B cell (primary cell): ENCODE results near the gene GPC3. TPM values are rescaled to one million over a fixed set of nuclear protein-coding genes. Genes with fewer than 3 reads are reported as not detected.

ENCODE experiments used
- ATAC-seq: fragments of 200-7000 bp; cut with Tn5 transposase; one replicate; pipeline ENCODE4 v1.10.0; 2021; ENCODE audit warnings: low read depth, mild to moderate bottlenecking, moderate number of reproducible peaks, moderate library complexity
- CTCF ChIA-PET: fragments of 350-600 bp; sonication (Branson Sonifier 250); formaldehyde crosslinking; loops from one replicate; lab custom pipeline; 2021; ENCODE audit warnings: antibody characterized with exemption, inconsistent platforms; lab: Charles Lee
- POLR2A ChIA-PET: fragments of 350-600 bp; sonication (Branson Sonifier 250); formaldehyde crosslinking; loops from one replicate; lab custom pipeline; 2021; ENCODE audit warnings: antibody characterized with exemption; lab: Charles Lee
- DNase-seq: peaks from one replicate; pipeline ENCODE4 v3.0.0; 2013
- H2AFZ ChIP-seq: 2 replicates; pipeline ENCODE4 v1.6.1; 2012; ENCODE audit warnings: mild to moderate bottlenecking, low read depth, low read length; ENCODE audit not compliant: insufficient read depth, poor library complexity, severe bottlenecking
- H3K27ac ChIP-seq, 2 donors: 1 replicate in 1 of 2; 2 replicates in 1 of 2; pipeline ENCODE4 v1.5.1; 2012 to 2013; ENCODE audit warnings: low read length in 2 of 2, mild to moderate bottlenecking in 2 of 2, moderate library complexity in 1 of 2
- H3K27me3 ChIP-seq, 4 experiments: fragments of 200-600 bp in 1 of 4; sonication (generic) in 1 of 4; replicated peaks in 1 of 4; 1 replicate in 2 of 4; 2 replicates in 2 of 4; pipeline versions ENCODE4 v1.6.1 to v1.7.0; 2013 to 2016; ENCODE audit warnings: low read length in 3 of 4, mild to moderate bottlenecking in 2 of 4, mixed read lengths in 1 of 4, moderate library complexity in 1 of 4; ENCODE audit not compliant: insufficient read depth in 4 of 4, control insufficient read depth in 3 of 4; ENCODE audit errors: control extremely low read depth in 1 of 4
- H3K36me3 ChIP-seq, 2 experiments: replicated peaks in 1 of 2; 1 replicate in 1 of 2; 2 replicates in 1 of 2; pipeline versions ENCODE4 v1.6.1 to v1.7.1; 2013; ENCODE audit warnings: low read length in 1 of 2; ENCODE audit not compliant: insufficient read depth in 2 of 2, control insufficient read depth in 1 of 2; ENCODE audit errors: control extremely low read depth in 1 of 2, extremely low read depth in 1 of 2
- H3K4me1 ChIP-seq, 2 donors: fragments of 200-600 bp in 1 of 2; sonication (generic) in 1 of 2; 1 replicate in 1 of 2; 2 replicates in 1 of 2; pipeline versions ENCODE4 v1.5.1 to v1.6.1; 2013 to 2017; ENCODE audit warnings: low read length in 2 of 2; ENCODE audit not compliant: control insufficient read depth in 2 of 2, insufficient read depth in 2 of 2
- H3K4me2 ChIP-seq: replicated peaks from 2 replicates; pipeline ENCODE3; 2012; ENCODE audit warnings: mild to moderate bottlenecking, low read depth, low read length; ENCODE audit not compliant: poor library complexity, severe bottlenecking
- H3K4me3 ChIP-seq, 5 experiments: fragments of 200-600 bp in 1 of 5; sonication (generic) in 1 of 5; 1 replicate in 3 of 5; 2 replicates in 2 of 5; pipeline versions ENCODE4 v1.5.1 to v1.7.0; 2011 to 2016; ENCODE audit warnings: low read length in 4 of 5, mild to moderate bottlenecking in 4 of 5, low read depth in 2 of 5, control low read depth in 1 of 5, moderate library complexity in 1 of 5; ENCODE audit not compliant: insufficient read depth in 1 of 5; ENCODE audit errors: control extremely low read depth in 1 of 5, extremely low read depth in 1 of 5
- H3K79me2 ChIP-seq: fragments of 200-600 bp; sonication (generic); one replicate; pipeline ENCODE4 v1.6.0; 2016; ENCODE audit warnings: low read length; ENCODE audit not compliant: control insufficient read depth, insufficient read depth
- H3K9ac ChIP-seq: fragments of 200-600 bp; sonication (generic); 2 replicates; pipeline ENCODE4 v1.6.1; 2017; ENCODE audit warnings: mild to moderate bottlenecking, low read length, moderate library complexity
- H3K9me3 ChIP-seq, 3 donors: one replicate each; pipeline versions ENCODE4 v1.6.1 to v1.7.1; 2013; ENCODE audit warnings: low read length in 2 of 3; ENCODE audit not compliant: control insufficient read depth in 2 of 3, insufficient read depth in 1 of 3; ENCODE audit errors: control extremely low read depth in 1 of 3
- H4K20me1 ChIP-seq: 2 replicates; pipeline ENCODE4 v1.6.0; 2012; ENCODE audit warnings: mild to moderate bottlenecking, low read length; ENCODE audit not compliant: insufficient read depth, control insufficient read depth, poor library complexity, severe bottlenecking
- H3K27ac Mint-ChIP-seq: one replicate; pipeline ENCODE4 v1.8.0; 2021; ENCODE audit warnings: mixed read lengths
- H3K27me3 Mint-ChIP-seq: one replicate; pipeline ENCODE4 v1.8.0; 2021; ENCODE audit warnings: mixed read lengths
- H3K4me1 Mint-ChIP-seq: one replicate; pipeline ENCODE4 v1.8.0; 2021; ENCODE audit warnings: mixed read lengths
- H3K4me3 Mint-ChIP-seq: one replicate; pipeline ENCODE4 v1.8.0; 2021; ENCODE audit warnings: mixed read lengths
- H3K9me3 Mint-ChIP-seq: one replicate; pipeline ENCODE4 v1.8.0; 2022; ENCODE audit warnings: mixed read lengths; ENCODE audit not compliant: insufficient read depth
- EZH2 ChIP-seq: IDR thresholded peaks from 2 replicates; pipeline ENCODE4 v1.6.1; 2012; ENCODE audit warnings: borderline replicate concordance, low read depth, mild to moderate bottlenecking, moderate library complexity, low read length; ENCODE audit not compliant: insufficient read depth, poor library complexity, severe bottlenecking
- WGBS: methylation state at CpG from one replicate; pipeline ENCODE4 v1.1.5; 2013; ENCODE audit warnings: missing lambda C conversion rate; ENCODE audit not compliant: insufficient coverage; 5-methylcytosine and 5-hydroxymethylcytosine counted together
- intact Hi-C: fragments of 100-400 bp; cut with micrococcal nuclease; formaldehyde crosslinking; loops from one replicate; pipeline ENCODE4 v1.10.0; 2022
- polyA plus RNA-seq: library from polyadenylated mRNA; depleted of rRNA; stranded (reverse); fragments of >200 nt; gene quantifications from 2 replicates; pipeline ENCODE4 v1.2.3, GENCODE V29; 2012
- total RNA-seq, 2 donors: library from RNA; stranded (reverse); fragments of 120-200 nt in 1 of 2; gene quantifications; 1 replicate in 1 of 2; 2 replicates in 1 of 2; pipeline versions ENCODE4 v1.2.3 to v1.2.4, GENCODE V29; 2013 to 2022
- TF ChIP-seq, protein P1 (sequence below): fragments of 200-600 bp; IDR thresholded peaks from one replicate; pipeline ENCODE4 v1.8.0; 2022; ENCODE audit warnings: antibody characterized with exemption, mild to moderate bottlenecking

Gene GPC3
- total and polyA plus RNA-seq, 2 donors (not counting 1 experiment from before 2014, with no cell fraction given): not detected

DNA sequence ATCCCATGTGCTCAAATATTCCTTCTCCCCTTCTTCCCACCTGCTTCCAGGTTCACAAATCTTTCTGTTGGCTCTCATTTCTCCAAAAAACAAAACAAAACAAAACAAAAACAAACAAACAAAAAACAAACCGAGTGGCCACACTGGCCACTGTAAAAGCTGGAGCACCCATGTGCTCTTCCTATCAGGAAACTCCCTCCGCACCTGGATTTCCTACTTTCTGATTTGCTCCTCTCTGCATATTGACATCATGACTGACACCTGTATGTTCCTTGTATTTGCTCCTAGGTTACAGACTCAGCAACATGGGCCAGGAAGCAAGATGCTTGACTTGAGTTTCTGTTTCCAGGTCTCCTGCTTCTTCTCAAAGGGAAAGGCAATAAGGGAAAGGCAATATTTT is 258.8 kb downstream of the GPC3 start:
- ChIA-PET POLR2A (no interaction called here), CTCF (interaction anchor here (0.6 kb wide), 1 partner anchor 417 kb away, joined by 3 read pairs; no protein-coding TSS in a partner anchor)
- no peak for TF ChIP-seq EZH2
- TF ChIP-seq, protein P1, sequence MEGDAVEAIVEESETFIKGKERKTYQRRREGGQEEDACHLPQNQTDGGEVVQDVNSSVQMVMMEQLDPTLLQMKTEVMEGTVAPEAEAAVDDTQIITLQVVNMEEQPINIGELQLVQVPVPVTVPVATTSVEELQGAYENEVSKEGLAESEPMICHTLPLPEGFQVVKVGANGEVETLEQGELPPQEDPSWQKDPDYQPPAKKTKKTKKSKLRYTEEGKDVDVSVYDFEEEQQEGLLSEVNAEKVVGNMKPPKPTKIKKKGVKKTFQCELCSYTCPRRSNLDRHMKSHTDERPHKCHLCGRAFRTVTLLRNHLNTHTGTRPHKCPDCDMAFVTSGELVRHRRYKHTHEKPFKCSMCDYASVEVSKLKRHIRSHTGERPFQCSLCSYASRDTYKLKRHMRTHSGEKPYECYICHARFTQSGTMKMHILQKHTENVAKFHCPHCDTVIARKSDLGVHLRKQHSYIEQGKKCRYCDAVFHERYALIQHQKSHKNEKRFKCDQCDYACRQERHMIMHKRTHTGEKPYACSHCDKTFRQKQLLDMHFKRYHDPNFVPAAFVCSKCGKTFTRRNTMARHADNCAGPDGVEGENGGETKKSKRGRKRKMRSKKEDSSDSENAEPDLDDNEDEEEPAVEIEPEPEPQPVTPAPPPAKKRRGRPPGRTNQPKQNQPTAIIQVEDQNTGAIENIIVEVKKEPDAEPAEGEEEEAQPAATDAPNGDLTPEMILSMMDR: no peak
- H3K4me3 Mint-ChIP-seq: no peak overlapping the region
- H3K9me3 Mint-ChIP-seq: no peaks in the 10 kb centered on the region
- DNase-seq (no peak), ATAC-seq (no peak)
- no peaks in the 10 kb centered on the region for H4K20me1 ChIP-seq
- no peak overlapping the region for H3K27ac ChIP-seq
- H3K9ac ChIP-seq: no peak overlapping the region
- intact Hi-C loops: no loop called here
- 88% methylated on average over 2 of the region's 2 CpGs for WGBS
- H3K36me3 ChIP-seq: no peaks in the 10 kb centered on the region
- H3K4me1 Mint-ChIP-seq: no peaks in the 10 kb centered on the region
- H3K9me3 ChIP-seq: no peaks in the 10 kb centered on the region
- no peak overlapping the region for H3K4me2 ChIP-seq
- H3K4me1 ChIP-seq: no peaks in the 10 kb centered on the region
- no peak overlapping the region for H2AFZ ChIP-seq
- H3K79me2 ChIP-seq: no peaks in the 10 kb centered on the region
- no peak overlapping the region for H3K4me3 ChIP-seq
- peaks cover 0 to 2% (median 0%) of the 10 kb centered on the region in 4 experiments for H3K27me3 ChIP-seq
- H3K27ac Mint-ChIP-seq: no peak overlapping the region
- peaks cover 3% of the 10 kb centered on the region for H3K27me3 Mint-ChIP-seq

DNA sequence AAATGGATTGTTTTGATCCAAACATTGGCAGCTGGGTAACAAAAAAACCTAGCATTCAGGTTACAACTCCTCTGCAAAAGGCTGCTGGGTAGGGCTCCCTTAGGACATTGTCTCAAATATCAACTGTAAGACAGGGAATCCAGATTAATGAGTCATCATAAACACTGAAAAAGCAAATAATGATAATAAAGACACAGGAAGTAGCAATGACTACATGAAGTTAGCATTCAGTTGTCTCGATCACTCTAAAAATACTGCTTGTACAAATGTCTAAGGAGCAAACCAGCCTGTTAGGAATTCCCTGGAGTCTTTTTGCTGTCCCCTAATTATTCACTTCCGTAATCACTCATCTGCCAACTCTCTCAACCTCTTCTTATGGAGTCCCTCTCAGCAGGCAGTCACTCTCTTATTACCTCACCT is 259.2 kb downstream of the GPC3 start:
- no peak overlapping the region for H3K27ac Mint-ChIP-seq
- H3K4me3 Mint-ChIP-seq: no peak overlapping the region
- H3K9me3 ChIP-seq: no peaks in the 10 kb centered on the region
- no peak for ATAC-seq
- no peaks in the 10 kb centered on the region for H4K20me1 ChIP-seq
- no peaks in the 10 kb centered on the region for H3K79me2 ChIP-seq
- no peak for DNase-seq
- H2AFZ ChIP-seq: no peak overlapping the region
- H3K27ac ChIP-seq: no peak overlapping the region
- intact Hi-C loops: no loop called here
- no peaks in the 10 kb centered on the region for H3K4me1 Mint-ChIP-seq
- no peaks in the 10 kb centered on the region for H3K36me3 ChIP-seq
- H3K9me3 Mint-ChIP-seq: no peaks in the 10 kb centered on the region
- H3K9ac ChIP-seq: no peak overlapping the region
- H3K27me3 Mint-ChIP-seq: no peaks in the 10 kb centered on the region
- H3K4me2 ChIP-seq: no peak overlapping the region
- H3K27me3 ChIP-seq: no peaks in the 10 kb centered on the region
- 86% methylated on average over 2 of the region's 2 CpGs for WGBS
- H3K4me3 ChIP-seq: no peak overlapping the region
- TF ChIP-seq EZH2: no peak
- TF ChIP-seq, protein P1: no peak
- ChIA-PET POLR2A (no interaction called here), CTCF (no interaction called here)
- H3K4me1 ChIP-seq: no peaks in the 10 kb centered on the region
